GM06990 (cell line): ENCODE measurements around the gene LRCH1.

Experiments used
- DNase-seq: peaks from one replicate; pipeline ENCODE4 v3.0.0-alpha.2; 2011; ENCODE audit not compliant: insufficient read length; ENCODE audit errors: extremely low read depth
- H3K27me3 ChIP-seq: replicated peaks from 2 replicates; pipeline ENCODE4 v1.6.0; 2011; ENCODE audit warnings: low read length; ENCODE audit not compliant: control insufficient read depth, insufficient read depth
- H3K36me3 ChIP-seq: 2 replicates; pipeline ENCODE4 v1.5.1; 2011; ENCODE audit warnings: low read length; ENCODE audit not compliant: control insufficient read depth, insufficient read depth
- H3K4me3 ChIP-seq: replicated peaks from 2 replicates; pipeline ENCODE4 v1.5.1; 2011; ENCODE audit warnings: low read depth, mild to moderate bottlenecking, control low read depth, low read length
- CTCF ChIP-seq: IDR thresholded peaks from 2 replicates; pipeline ENCODE4 v1.5.1; 2011; ENCODE audit warnings: low read length, control low read depth, mild to moderate bottlenecking, inconsistent platforms; ENCODE audit not compliant: insufficient read depth, poor library complexity, severe bottlenecking

The LRCH1 gene

GRCh38 chr13:46603165-46603603 lies 50.2 kb downstream of the LRCH1 start:
- Histone ChIP-seq H3K4me3 (no peak overlapping the region), H3K27me3 (no peaks in the 10 kb centered on the region), H3K36me3 (no peaks in the 10 kb centered on the region; the same call in none of the 2 replicates)
- DNase-seq = no peak
- TF ChIP-seq CTCF = peak; percentile 29

GRCh38 chr13:46604226-46604990 lies 51.4 kb downstream of the LRCH1 start:
- TF ChIP-seq CTCF = no peak
- H3K36me3 ChIP-seq = no peaks in the 10 kb centered on the region; the same call in none of the 2 replicates
- DNase-seq = no peak
- no peaks in the 10 kb centered on the region for H3K27me3 ChIP-seq
- no peak overlapping the region for H3K4me3 ChIP-seq

GRCh38 chr13:46605076-46605824 lies 52.3 kb downstream of the LRCH1 start:
- DNase-seq = no peak
- Histone ChIP-seq H3K4me3 (no peak overlapping the region), H3K27me3 (no peaks in the 10 kb centered on the region), H3K36me3 (no peaks in the 10 kb centered on the region; the same call in none of the 2 replicates)
- no peak for TF ChIP-seq CTCF

GRCh38 chr13:46605825-46606554 lies 53.0 kb downstream of the LRCH1 start:
- Histone ChIP-seq H3K4me3 (0 out of 2 replicates have a peak overlapping the region, but pooled peaks have one; percentile 1), H3K27me3 (no peaks in the 10 kb centered on the region), H3K36me3 (no peaks in the 10 kb centered on the region; the same call in none of the 2 replicates)
- no peak for TF ChIP-seq CTCF
- peak; percentile 65 for DNase-seq

GRCh38 chr13:46606970-46607369 lies 54.0 kb downstream of the LRCH1 start:
- Histone ChIP-seq H3K4me3 (no peak overlapping the region), H3K27me3 (no peaks in the 10 kb centered on the region), H3K36me3 (no peaks in the 10 kb centered on the region; the same call in none of the 2 replicates)
- no peak for TF ChIP-seq CTCF
- DNase-seq = no peak
